DOHH2 (cell line): ENCODE measurements around the gene MRPL54.

Source experiments
- H3F3A ChIP-seq: fragments of 200-600 bp; sonication (generic), shearing (Covaris generic); 2 replicates; pipeline ENCODE4 v1.6.0; 2016; ENCODE audit warnings: antibody characterized with exemption, mild to moderate bottlenecking; ENCODE audit not compliant: control insufficient read depth, insufficient read depth
- H3K27ac ChIP-seq: fragments of 200-600 bp; sonication (generic); 2 replicates; pipeline ENCODE4 v1.5.1; 2014; ENCODE audit warnings: low read depth, mild to moderate bottlenecking, low read length, moderate library complexity
- H3K27me3 ChIP-seq: fragments of 200-600 bp; sonication (generic); 2 replicates; pipeline ENCODE4 v1.6.1; 2014; ENCODE audit warnings: mild to moderate bottlenecking, low read length, mixed read lengths; ENCODE audit not compliant: control insufficient read depth
- H3K36me3 ChIP-seq: fragments of 200-600 bp; sonication (generic); 2 replicates; pipeline ENCODE4 v1.6.1; 2014; ENCODE audit warnings: mild to moderate bottlenecking, low read length, moderate library complexity, mixed read lengths; ENCODE audit not compliant: control insufficient read depth
- H3K4me1 ChIP-seq: fragments of 200-600 bp; sonication (generic); 2 replicates; pipeline ENCODE4 v1.6.1; 2014; ENCODE audit warnings: mild to moderate bottlenecking, low read length, mixed read lengths; ENCODE audit not compliant: control insufficient read depth
- H3K4me2 ChIP-seq: fragments of 200-600 bp; sonication (generic); 2 replicates; pipeline ENCODE4 v1.6.0; 2014; ENCODE audit warnings: mild to moderate bottlenecking, low read length, moderate library complexity
- H3K4me3 ChIP-seq: fragments of 200-600 bp; sonication (generic); 2 replicates; pipeline ENCODE4 v1.5.1; 2014; ENCODE audit warnings: mild to moderate bottlenecking, low read length, mixed read lengths
- H3K79me2 ChIP-seq: fragments of 200-600 bp; sonication (generic); 2 replicates; pipeline ENCODE4 v1.6.1; 2014; ENCODE audit warnings: mild to moderate bottlenecking, low read length, mixed read lengths; ENCODE audit not compliant: control insufficient read depth
- H3K9me2 ChIP-seq: fragments of 200-600 bp; sonication (generic); replicated peaks from 2 replicates; pipeline ENCODE4 v1.6.1; 2014; ENCODE audit warnings: mild to moderate bottlenecking, low read length, mixed read lengths; ENCODE audit not compliant: control insufficient read depth
- H3K9me3 ChIP-seq: fragments of 200-600 bp; sonication (generic); 2 replicates; pipeline ENCODE4 v1.6.1; 2014; ENCODE audit warnings: antibody characterized with exemption, low read length, mixed read lengths; ENCODE audit not compliant: control insufficient read depth, insufficient read depth
- H4K20me1 ChIP-seq: fragments of 200-600 bp; sonication (generic); 2 replicates; pipeline ENCODE4 v1.6.0; 2014; ENCODE audit warnings: low read depth, mild to moderate bottlenecking, antibody characterized with exemption, low read length, moderate library complexity; ENCODE audit not compliant: control insufficient read depth, insufficient read depth
- CTCF ChIP-seq: fragments of 200-600 bp; sonication (generic); IDR thresholded peaks from one replicate; pipeline ENCODE4 v1.5.1; 2014; ENCODE audit warnings: antibody characterized with exemption, mild to moderate bottlenecking, low read depth, low read length; ENCODE audit not compliant: poor library complexity, severe bottlenecking
- EZH2phosphoT487 ChIP-seq: fragments of 200-600 bp; sonication (generic); IDR thresholded peaks from 2 replicates; pipeline ENCODE4 v1.6.1; 2017; ENCODE audit warnings: borderline replicate concordance, mild to moderate bottlenecking, antibody characterized with exemption, low read length, moderate library complexity, mixed read lengths

The MRPL54 gene

GRCh38 chr19:3804429-3804828 lies 41.9 kb downstream of the MRPL54 start:
- no peak overlapping the region for H3K4me3 ChIP-seq
- H3K4me2 ChIP-seq: no peak overlapping the region
- no peaks in the 10 kb centered on the region for H3K79me2 ChIP-seq
- TF ChIP-seq EZH2phosphoT487 (no peak), CTCF (no peak)
- no peaks in the 10 kb centered on the region for H4K20me1 ChIP-seq
- no peaks in the 10 kb centered on the region for H3K36me3 ChIP-seq
- H3K27me3 ChIP-seq: peaks cover 14% of the 10 kb centered on the region
- H3K27ac ChIP-seq: no peak overlapping the region
- H3K9me2 ChIP-seq: no peaks in the 10 kb centered on the region
- no peaks in the 10 kb centered on the region for H3K4me1 ChIP-seq
- peaks cover 4% of the 10 kb centered on the region; the same call in 1 of the 2 replicates for H3K9me3 ChIP-seq
- H3F3A ChIP-seq: no peaks in the 10 kb centered on the region; the same call in 1 of the 2 replicates

- no peak overlapping the region for H3K27ac ChIP-seq
- peaks cover 25% of the 10 kb centered on the region for H3K27me3 ChIP-seq
- TF ChIP-seq EZH2phosphoT487 (no peak), CTCF (no peak)
- H3K36me3 ChIP-seq: no peaks in the 10 kb centered on the region
- H4K20me1 ChIP-seq: no peaks in the 10 kb centered on the region
- H3K4me2 ChIP-seq: no peak overlapping the region
- H3K9me2 ChIP-seq: no peaks in the 10 kb centered on the region
- no peaks in the 10 kb centered on the region for H3K79me2 ChIP-seq
- H3K9me3 ChIP-seq: peaks cover 4% of the 10 kb centered on the region; the same call in 1 of the 2 replicates
- no peaks in the 10 kb centered on the region; the same call in 1 of the 2 replicates for H3F3A ChIP-seq
- no peak overlapping the region for H3K4me3 ChIP-seq
- peaks cover 11% of the 10 kb centered on the region for H3K4me1 ChIP-seq
Observed at GRCh38 chr19:3805859-3806258, 43.4 kb downstream of the MRPL54 start.

- TF ChIP-seq EZH2phosphoT487 (no peak), CTCF (no peak)
- Histone ChIP-seq H3F3A (no peaks in the 10 kb centered on the region; the same call in 1 of the 2 replicates), H3K4me1 (peaks cover 19% of the 10 kb centered on the region), H3K36me3 (no peaks in the 10 kb centered on the region), H3K27ac (no peak overlapping the region), H3K27me3 (peaks cover 18% of the 10 kb centered on the region), H3K4me3 (no peak overlapping the region), H3K9me2 (no peaks in the 10 kb centered on the region), H3K4me2 (no peak overlapping the region), H3K9me3 (peaks cover 4% of the 10 kb centered on the region; the same call in 1 of the 2 replicates), H3K79me2 (no peaks in the 10 kb centered on the region), H4K20me1 (no peaks in the 10 kb centered on the region)
Observed at GRCh38 chr19:3807131-3807480, 44.6 kb downstream of the MRPL54 start.
